Glutamatergic neuron (in vitro differentiated cells): ENCODE results near the gene OR10W1. TPM values are rescaled to one million over a fixed set of nuclear protein-coding genes. Genes with fewer than 3 reads are reported as not detected.

Experiments used
- DNase-seq: peaks from one replicate; pipeline ENCODE4 v3.0.0; 2022
- H3K27ac Mint-ChIP-seq: one replicate; pipeline ENCODE4 v1.8.0; 2020; ENCODE audit warnings: mild to moderate bottlenecking, mixed read lengths, inconsistent platforms; ENCODE audit not compliant: unreplicated experiment
- H3K27me3 Mint-ChIP-seq: one replicate; pipeline ENCODE4 v1.8.0; 2020; ENCODE audit warnings: mild to moderate bottlenecking, moderate library complexity, mixed read lengths, inconsistent platforms; ENCODE audit not compliant: unreplicated experiment
- H3K36me3 Mint-ChIP-seq: one replicate; pipeline ENCODE4 v1.8.0; 2020; ENCODE audit warnings: mild to moderate bottlenecking, mixed read lengths, inconsistent platforms; ENCODE audit not compliant: unreplicated experiment
- H3K4me1 Mint-ChIP-seq: one replicate; pipeline ENCODE4 v1.8.0; 2020; ENCODE audit warnings: mild to moderate bottlenecking, low read depth, mixed read lengths, inconsistent platforms; ENCODE audit not compliant: unreplicated experiment
- H3K4me3 Mint-ChIP-seq: one replicate; pipeline ENCODE4 v1.8.0; 2020; ENCODE audit warnings: mild to moderate bottlenecking, mixed read lengths, inconsistent platforms; ENCODE audit not compliant: unreplicated experiment
- H3K9me3 Mint-ChIP-seq: one replicate; pipeline ENCODE4 v1.8.0; 2020; ENCODE audit warnings: mild to moderate bottlenecking, moderate library complexity, mixed read lengths, inconsistent platforms; ENCODE audit not compliant: unreplicated experiment
- CTCF ChIP-seq: fragments of 200-600 bp; sonication (generic); IDR thresholded peaks from one replicate; pipeline ENCODE4 v1.5.0; 2021; ENCODE audit not compliant: partially characterized antibody, unreplicated experiment
- long read RNA-seq: library from polyadenylated mRNA; unstranded; transcript quantifications from one replicate; pipeline ENCODE4 v2.0.0, GENCODE V29; 2020; ENCODE audit not compliant: unreplicated experiment
- total RNA-seq: library from RNA; stranded (reverse); fragmentation: NEBNext Ultra II Directional; extraction: Animal tissue kit (Norgen Biotek cat#: 25700); gene quantifications from one replicate; pipeline ENCODE4 v1.2.1, GENCODE V29; 2021; ENCODE audit not compliant: unreplicated experiment

The OR10W1 gene
- not detected for total RNA-seq
- long read RNA-seq, result 0 reads

DNA sequence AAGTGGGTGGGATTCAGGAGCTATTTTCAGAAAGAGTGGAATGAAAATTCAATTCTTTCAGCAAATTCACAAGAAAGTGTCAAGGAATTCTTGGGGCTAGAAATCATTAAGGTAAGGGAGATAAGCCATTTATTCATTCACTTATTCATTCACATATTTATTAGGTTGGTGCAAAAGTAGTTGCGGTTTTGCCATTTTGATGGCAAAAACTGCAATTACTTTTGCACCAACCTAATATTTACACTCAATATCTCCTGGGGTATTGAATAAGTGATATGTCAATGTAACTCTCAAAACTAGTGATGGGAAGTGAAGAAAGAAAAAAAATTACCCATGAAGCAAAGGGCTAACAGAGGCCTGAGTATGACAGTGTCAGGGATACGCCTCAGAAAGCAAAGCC is at the start of gene OR10W1:
TSS of gene OR10W1 (minus strand) at position 119 of the 400 bp plus-strand sequence. CDS start 402 bp downstream, outside the sequence.
- Mint-ChIP-seq H3K27ac (no peak within 1 kb of the TSS), H3K27me3 (no peaks in the 10 kb centered on the region), H3K36me3 (no peaks in the 10 kb centered on the region), H3K9me3 (no peaks in the 10 kb centered on the region), H3K4me1 (no peaks in the 10 kb centered on the region), H3K4me3 (no peak within 1 kb of the TSS)
- no peak for TF ChIP-seq CTCF
- no peak for DNase-seq

GRCh38 chr11:58316142-58316541 is 48.1 kb upstream of the OR10W1 start:
- no peak for TF ChIP-seq CTCF
- Mint-ChIP-seq H3K27ac (no peak overlapping the region), H3K4me3 (no peak overlapping the region), H3K9me3 (peaks cover 2% of the 10 kb centered on the region), H3K36me3 (no peaks in the 10 kb centered on the region), H3K27me3 (no peaks in the 10 kb centered on the region), H3K4me1 (no peaks in the 10 kb centered on the region)
- DNase-seq, result no peak

GRCh38 chr11:58301576-58301975 is 33.5 kb upstream of the OR10W1 start:
- TF ChIP-seq CTCF, result no peak
- Mint-ChIP-seq H3K4me3 (no peak overlapping the region), H3K4me1 (no peaks in the 10 kb centered on the region), H3K36me3 (no peaks in the 10 kb centered on the region), H3K27ac (no peak overlapping the region), H3K27me3 (no peaks in the 10 kb centered on the region), H3K9me3 (no peaks in the 10 kb centered on the region)
- DNase-seq, result no peak

GRCh38 chr11:58292017-58292416 is 24.0 kb upstream of the OR10W1 start:
- TF ChIP-seq CTCF, result no peak
- DNase-seq, result no peak
- Mint-ChIP-seq H3K36me3 (peaks cover 5% of the 10 kb centered on the region), H3K4me1 (no peaks in the 10 kb centered on the region), H3K27me3 (no peaks in the 10 kb centered on the region), H3K4me3 (no peak overlapping the region), H3K27ac (no peak overlapping the region), H3K9me3 (peaks cover 1% of the 10 kb centered on the region)

DNA sequence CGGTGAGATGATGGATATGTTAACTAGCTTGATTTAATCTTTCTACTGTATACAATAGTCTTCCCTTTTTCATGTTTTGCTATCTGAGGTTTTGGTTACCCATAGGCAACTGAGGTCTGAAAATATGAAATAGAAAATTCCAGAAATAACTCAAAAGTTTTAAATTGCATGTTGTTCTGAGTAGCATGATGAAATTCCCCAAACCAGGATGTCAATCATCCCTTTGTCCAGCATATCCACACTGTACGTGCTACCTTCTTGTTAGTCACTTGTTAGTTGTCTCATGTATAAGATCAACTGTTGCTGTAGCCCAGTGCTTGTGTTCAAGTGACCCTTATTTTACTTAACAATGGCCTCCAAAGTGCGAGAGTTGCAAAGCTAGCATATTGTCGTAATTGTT is 21.2 kb upstream of the OR10W1 start:
- Mint-ChIP-seq H3K27ac (no peak overlapping the region), H3K4me3 (no peak overlapping the region), H3K9me3 (peaks cover 4% of the 10 kb centered on the region), H3K36me3 (peaks cover 5% of the 10 kb centered on the region), H3K27me3 (no peaks in the 10 kb centered on the region), H3K4me1 (no peaks in the 10 kb centered on the region)
- no peak for TF ChIP-seq CTCF
- DNase-seq, result no peak
